ENCODE results near the gene LARP7. TPM values are rescaled to one million over a fixed set of nuclear protein-coding genes. Genes with fewer than 3 reads are reported as not detected.
"Not testable (repeated sequence)": the region's sequence is repeated elsewhere in the genome, so short reads cannot be mapped to it uniquely, and the experiment has no call there.

LARP7 gene
- total RNA-seq, 4 donors from 2014 or later: 28.4 to 59.4 (median 31.2) TPM

GRCh38 chr4:112652216-112652615, 15.3 kb downstream of the LARP7 start:
- Histone ChIP-seq H3K36me3 (peaks cover 0 to 91% (median 0%) of the 10 kb centered on the region in 3 donors), H3K9me3 (no peaks in the 10 kb centered on the region)

GRCh38 chr4:112655270-112655669, 18.3 kb downstream of the LARP7 start:
- TF ChIP-seq POLR2A (IDR thresholded peaks at IDR 0.05) (no peak), CTCF (IDR thresholded peaks at IDR 0.05) (no peak)
- H3K27ac ChIP-seq: no peak overlapping the region
- peaks cover 0 to 80% (median 0%) of the 10 kb centered on the region in 3 donors for H3K36me3 ChIP-seq

More at GRCh38 chr4:112652216-112652615, 15.3 kb downstream of the LARP7 start:
- TF ChIP-seq CTCF (IDR thresholded peaks at IDR 0.05) (no peak), POLR2A (IDR thresholded peaks at IDR 0.05) (no peak)
- Histone ChIP-seq H3K27ac (no peak overlapping the region), H3K27me3 (no peaks in the 10 kb centered on the region), H3K4me1 (no peaks in the 10 kb centered on the region), H3K4me3 (no peak overlapping the region)
- no peak for DNase-seq

GRCh38 chr4:112656115-112656514, 19.2 kb downstream of the LARP7 start:
- H3K4me3 ChIP-seq, H3K4me1 ChIP-seq, H3K27me3 ChIP-seq, H3K9me3 ChIP-seq, H3K27ac ChIP-seq, DNase-seq: not testable (repeated sequence)
- peaks cover 0 to 71% (median 0%) of the 10 kb centered on the region in 3 donors for H3K36me3 ChIP-seq

More at GRCh38 chr4:112655270-112655669, 18.3 kb downstream of the LARP7 start:
- Histone ChIP-seq H3K9me3 (no peaks in the 10 kb centered on the region), H3K4me3 (no peak overlapping the region), H3K27me3 (no peaks in the 10 kb centered on the region), H3K4me1 (no peaks in the 10 kb centered on the region)
- no peak for DNase-seq

- Histone ChIP-seq H3K36me3 (no peaks in the 10 kb centered on the region), H3K4me1 (no peaks in the 10 kb centered on the region), H3K9me3 (no peaks in the 10 kb centered on the region), H3K27me3 (no peaks in the 10 kb centered on the region), H3K27ac (no peak overlapping the region), H3K4me3 (no peak overlapping the region)
- DNase-seq: no peak
- TF ChIP-seq CTCF (IDR thresholded peaks at IDR 0.05) (no peak), POLR2A (IDR thresholded peaks at IDR 0.05) (no peak)
Measured at GRCh38 chr4:112664611-112665010, 27.7 kb downstream of the LARP7 start.

GRCh38 chr4:112668131-112668530, 31.2 kb downstream of the LARP7 start:
- H3K4me3 ChIP-seq: no peak overlapping the region
- no peak overlapping the region for H3K27ac ChIP-seq
- no peak for DNase-seq
- TF ChIP-seq POLR2A (IDR thresholded peaks at IDR 0.05) (no peak), CTCF (IDR thresholded peaks at IDR 0.05) (no peak)
- no peaks in the 10 kb centered on the region for H3K27me3 ChIP-seq
- H3K9me3 ChIP-seq: no peaks in the 10 kb centered on the region
- no peaks in the 10 kb centered on the region for H3K4me1 ChIP-seq
- H3K36me3 ChIP-seq: no peaks in the 10 kb centered on the region

- no peaks in the 10 kb centered on the region for H3K36me3 ChIP-seq
- TF ChIP-seq CTCF (IDR thresholded peaks at IDR 0.05) (no peak), POLR2A (IDR thresholded peaks at IDR 0.05) (no peak)
- no peak overlapping the region for H3K4me3 ChIP-seq
- H3K27ac ChIP-seq: no peak overlapping the region
- DNase-seq: no peak
- H3K9me3 ChIP-seq: no peaks in the 10 kb centered on the region
- no peaks in the 10 kb centered on the region for H3K27me3 ChIP-seq
- no peaks in the 10 kb centered on the region for H3K4me1 ChIP-seq
Measured at GRCh38 chr4:112673076-112673475, 36.1 kb downstream of the LARP7 start.

All from Peyer's patch (tissue), 4 donors.